Tibial nerve (tissue), 4 donors: Measurements from ENCODE around the gene RETREG2.

Experiments
- CTCF ChIP-seq, 5 experiments: fragments of 200-600 bp in 3 of 5; fragments of 450-650 bp in 2 of 5; sonication (generic) in 3 of 5; IDR thresholded peaks; one replicate each; pipeline ENCODE4 v1.5.1; 2016 to 2019; ENCODE audit warnings: antibody characterized with exemption in 5 of 5, mild to moderate bottlenecking in 3 of 5, moderate library complexity in 2 of 5
- EP300 ChIP-seq, 2 donors: sonication (generic); formaldehyde crosslinking; IDR thresholded peaks; one replicate each; pipeline ENCODE4 v1.6.1; 2017; ENCODE audit warnings: antibody characterized with exemption in 2 of 2, mild to moderate bottlenecking in 1 of 2
- POLR2A ChIP-seq, 2 donors: fragments of 450-650 bp; IDR thresholded peaks; one replicate each; pipeline ENCODE4 v1.6.1; 2017; ENCODE audit warnings: antibody characterized with exemption in 2 of 2, mild to moderate bottlenecking in 2 of 2, moderate library complexity in 2 of 2

- no peak for TF ChIP-seq POLR2A (IDR thresholded peaks at IDR 0.05)
- TF ChIP-seq CTCF (IDR thresholded peaks at IDR 0.05), result no peak
- TF ChIP-seq EP300 (IDR thresholded peaks at IDR 0.05), result no peak
Measured at GRCh38 chr2:219220652-219221402, 42.8 kb downstream of the RETREG2 start.
